ENCODE results near the gene BTG2.

The BTG2 gene

GRCh38 chr1:203324105-203325025 is 19.0 kb downstream of the BTG2 start:
- peaks cover 0 to under 1% of the 10 kb centered on the region in 2 donors for H3K36me3 Mint-ChIP-seq
- H3K27me3 Mint-ChIP-seq = no peaks in the 10 kb centered on the region
- H3K4me3 Mint-ChIP-seq = peak overlapping the region; percentile 78 to 87
- peak; percentile 8 to 12 for ATAC-seq (replicated peaks)
- no peaks in the 10 kb centered on the region for H3K9me3 Mint-ChIP-seq
- H3K4me1 Mint-ChIP-seq = peaks cover 81 to 91% of the 10 kb centered on the region in 2 donors
- peak; percentile 38 for DNase-seq
- peak overlapping the region; percentile 93 for H3K27ac Mint-ChIP-seq

GRCh38 chr1:203325026-203325417 is 19.7 kb downstream of the BTG2 start:
- peak overlapping the region; percentile 78 to 87 for H3K4me3 Mint-ChIP-seq
- no peaks in the 10 kb centered on the region for H3K36me3 Mint-ChIP-seq
- H3K4me1 Mint-ChIP-seq = peaks cover 76 to 85% of the 10 kb centered on the region in 2 donors
- H3K9me3 Mint-ChIP-seq = no peaks in the 10 kb centered on the region
- no peaks in the 10 kb centered on the region for H3K27me3 Mint-ChIP-seq
- ATAC-seq (replicated peaks) (peak; percentile 37 to 46), DNase-seq (peak; percentile 68)
- H3K27ac Mint-ChIP-seq = peak overlapping the region; percentile 93

- Mint-ChIP-seq H3K27ac (peak overlapping the region; percentile 93), H3K9me3 (no peaks in the 10 kb centered on the region), H3K4me1 (peaks cover 71 to 79% of the 10 kb centered on the region in 2 donors), H3K4me3 (peak overlapping the region; percentile 78 to 87), H3K36me3 (no peaks in the 10 kb centered on the region), H3K27me3 (no peaks in the 10 kb centered on the region)
- ATAC-seq (replicated peaks) = no peak
- DNase-seq = peak; percentile 47
Observed at GRCh38 chr1:203325418-203326091, 20.2 kb downstream of the BTG2 start.

DNA sequence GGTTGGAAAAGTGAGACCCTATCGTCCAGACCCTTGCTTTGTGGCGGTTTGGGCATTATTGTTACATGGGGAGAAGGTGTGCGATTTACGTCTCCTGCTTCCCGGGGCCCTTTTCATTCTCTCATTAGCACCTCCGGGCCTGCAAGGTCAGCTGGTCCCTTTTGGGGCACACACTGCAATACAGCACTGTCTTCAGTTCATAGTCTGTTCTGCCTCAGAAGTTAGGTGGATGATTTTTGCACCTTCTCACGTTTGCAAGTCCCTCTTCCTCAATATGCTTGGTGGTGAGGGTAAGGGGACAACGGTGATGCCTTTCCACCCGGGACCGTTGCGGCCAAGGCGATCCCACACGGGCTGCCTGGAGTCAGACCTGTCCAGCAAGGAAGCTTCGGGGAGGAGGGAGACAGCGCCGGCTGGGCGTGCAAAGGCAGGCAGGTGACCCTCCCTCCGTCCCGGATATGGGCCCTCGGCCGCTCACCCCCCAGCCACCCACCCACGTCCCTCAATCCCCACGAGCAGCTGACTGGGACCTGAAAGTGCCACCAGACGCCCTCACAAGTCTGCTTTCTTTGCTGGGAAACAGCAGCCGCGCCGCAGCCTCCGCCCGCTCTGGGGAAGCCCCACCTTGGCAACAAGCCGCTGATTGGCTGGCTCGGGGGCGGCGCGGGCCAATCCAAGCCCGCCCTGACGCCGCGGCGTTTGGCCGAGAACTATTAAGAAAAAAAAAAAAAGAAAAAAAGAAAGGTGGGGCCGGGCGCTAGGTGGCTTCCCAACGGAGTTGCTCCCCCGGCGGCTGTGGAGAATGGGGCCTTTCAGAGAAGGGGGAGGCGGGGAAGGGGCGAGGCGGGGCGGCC is 21.7 kb downstream of the BTG2 start:
- Mint-ChIP-seq H3K27ac (peak overlapping the region; percentile 93), H3K27me3 (no peaks in the 10 kb centered on the region), H3K4me3 (peak overlapping the region; percentile 83 to 87), H3K4me1 (peaks cover 62 to 75% of the 10 kb centered on the region in 2 donors), H3K36me3 (no peaks in the 10 kb centered on the region), H3K9me3 (no peaks in the 10 kb centered on the region)
- peak; percentile 80 to 83 for ATAC-seq (replicated peaks)
- peak; percentile 94 for DNase-seq

GRCh38 chr1:203327684-203328457 is 22.6 kb downstream of the BTG2 start:
- H3K36me3 Mint-ChIP-seq = no peaks in the 10 kb centered on the region
- peak overlapping the region; percentile 93 for H3K27ac Mint-ChIP-seq
- no peak for DNase-seq
- ATAC-seq (replicated peaks) = peak; percentile 48 to 51
- H3K9me3 Mint-ChIP-seq = no peaks in the 10 kb centered on the region
- no peaks in the 10 kb centered on the region for H3K27me3 Mint-ChIP-seq
- H3K4me1 Mint-ChIP-seq = peaks cover 54 to 66% of the 10 kb centered on the region in 2 donors
- peak overlapping the region; percentile 83 to 87 for H3K4me3 Mint-ChIP-seq

GRCh38 chr1:203328714-203329122 is 23.4 kb downstream of the BTG2 start:
- Mint-ChIP-seq H3K4me1 (peaks cover 46 to 58% of the 10 kb centered on the region in 2 donors), H3K27ac (peak overlapping the region; percentile 48)

GRCh38 chr1:203331224-203331623 is 25.9 kb downstream of the BTG2 start:
- Mint-ChIP-seq H3K4me3 (no peak overlapping the region), H3K27me3 (no peaks in the 10 kb centered on the region), H3K27ac (peak overlapping the region; percentile 14), H3K36me3 (no peaks in the 10 kb centered on the region), H3K9me3 (no peaks in the 10 kb centered on the region), H3K4me1 (peaks cover 30 to 42% of the 10 kb centered on the region in 2 donors)
- DNase-seq (no peak), ATAC-seq (replicated peaks) (no peak)

More at GRCh38 chr1:203328714-203329122, 23.4 kb downstream of the BTG2 start:
- H3K36me3 Mint-ChIP-seq = no peaks in the 10 kb centered on the region
- no peaks in the 10 kb centered on the region for H3K9me3 Mint-ChIP-seq
- H3K4me3 Mint-ChIP-seq = no peak overlapping the region
- DNase-seq = no peak
- no peaks in the 10 kb centered on the region for H3K27me3 Mint-ChIP-seq
- ATAC-seq (replicated peaks) = no peak

GRCh38 chr1:203335503-203335902 is 30.2 kb downstream of the BTG2 start:
- H3K4me3 Mint-ChIP-seq = no peak overlapping the region
- no peak overlapping the region for H3K27ac Mint-ChIP-seq
- no peaks in the 10 kb centered on the region for H3K27me3 Mint-ChIP-seq
- peaks cover 23 to 37% of the 10 kb centered on the region in 2 donors for H3K4me1 Mint-ChIP-seq
- no peaks in the 10 kb centered on the region for H3K36me3 Mint-ChIP-seq
- DNase-seq (no peak), ATAC-seq (replicated peaks) (no peak)
- no peaks in the 10 kb centered on the region for H3K9me3 Mint-ChIP-seq

GRCh38 chr1:203336097-203336496 is 30.8 kb downstream of the BTG2 start:
- no peak for ATAC-seq (replicated peaks)
- Mint-ChIP-seq H3K36me3 (no peaks in the 10 kb centered on the region), H3K4me1 (peaks cover 22 to 35% of the 10 kb centered on the region in 2 donors), H3K27ac (no peak overlapping the region), H3K4me3 (no peak overlapping the region), H3K9me3 (no peaks in the 10 kb centered on the region), H3K27me3 (no peaks in the 10 kb centered on the region)
- DNase-seq = no peak

- Mint-ChIP-seq H3K4me3 (no peak overlapping the region), H3K27ac (no peak overlapping the region), H3K9me3 (no peaks in the 10 kb centered on the region), H3K27me3 (peaks cover 0 to 17% of the 10 kb centered on the region in 2 donors), H3K4me1 (peaks cover 26 to 41% of the 10 kb centered on the region in 2 donors), H3K36me3 (no peaks in the 10 kb centered on the region)
- peak; percentile 68 to 78 for ATAC-seq (replicated peaks)
- peak; percentile 41 for DNase-seq
Observed at GRCh38 chr1:203338335-203339036, 33.2 kb downstream of the BTG2 start.

DNA sequence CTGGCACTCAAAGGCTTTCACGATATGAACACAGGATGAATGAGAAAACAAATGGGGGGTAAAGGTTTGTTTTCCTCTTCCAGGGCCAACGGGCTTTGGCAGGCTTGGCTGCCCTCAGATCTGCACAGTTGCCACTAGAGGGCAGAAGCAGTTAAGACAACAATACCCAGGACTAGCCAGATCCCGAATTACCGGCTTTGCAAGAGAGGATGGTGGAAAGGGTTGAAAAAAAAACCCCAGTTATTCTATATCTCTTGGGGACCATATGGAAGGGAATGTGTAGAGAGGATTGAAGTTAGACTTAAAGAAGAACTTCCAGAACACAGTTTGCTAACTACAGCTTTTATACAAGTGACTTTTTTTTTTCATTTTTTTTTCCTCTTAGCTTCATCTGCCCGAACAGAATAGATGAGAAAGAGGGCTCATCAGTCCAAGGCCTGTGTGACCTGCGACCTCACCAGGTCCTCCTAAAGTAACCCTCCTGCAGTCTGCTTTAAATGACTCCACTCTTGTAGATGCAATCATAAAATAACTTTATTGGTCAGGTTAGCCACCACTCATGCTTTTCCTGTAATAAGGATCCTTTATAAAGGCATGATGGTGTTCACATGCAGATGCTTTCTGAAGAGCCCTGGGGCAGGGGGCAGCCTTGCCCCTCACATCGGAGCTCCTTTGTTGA is 34.9 kb downstream of the BTG2 start:
- Mint-ChIP-seq H3K4me1 (peaks cover 26 to 41% of the 10 kb centered on the region in 2 donors), H3K27ac (no peak overlapping the region), H3K4me3 (no peak overlapping the region), H3K9me3 (no peaks in the 10 kb centered on the region), H3K27me3 (peaks cover 0 to 22% of the 10 kb centered on the region in 2 donors), H3K36me3 (no peaks in the 10 kb centered on the region)
- ATAC-seq (replicated peaks) = peak; percentile 80 to 82
- peak; percentile 42 for DNase-seq

DNA sequence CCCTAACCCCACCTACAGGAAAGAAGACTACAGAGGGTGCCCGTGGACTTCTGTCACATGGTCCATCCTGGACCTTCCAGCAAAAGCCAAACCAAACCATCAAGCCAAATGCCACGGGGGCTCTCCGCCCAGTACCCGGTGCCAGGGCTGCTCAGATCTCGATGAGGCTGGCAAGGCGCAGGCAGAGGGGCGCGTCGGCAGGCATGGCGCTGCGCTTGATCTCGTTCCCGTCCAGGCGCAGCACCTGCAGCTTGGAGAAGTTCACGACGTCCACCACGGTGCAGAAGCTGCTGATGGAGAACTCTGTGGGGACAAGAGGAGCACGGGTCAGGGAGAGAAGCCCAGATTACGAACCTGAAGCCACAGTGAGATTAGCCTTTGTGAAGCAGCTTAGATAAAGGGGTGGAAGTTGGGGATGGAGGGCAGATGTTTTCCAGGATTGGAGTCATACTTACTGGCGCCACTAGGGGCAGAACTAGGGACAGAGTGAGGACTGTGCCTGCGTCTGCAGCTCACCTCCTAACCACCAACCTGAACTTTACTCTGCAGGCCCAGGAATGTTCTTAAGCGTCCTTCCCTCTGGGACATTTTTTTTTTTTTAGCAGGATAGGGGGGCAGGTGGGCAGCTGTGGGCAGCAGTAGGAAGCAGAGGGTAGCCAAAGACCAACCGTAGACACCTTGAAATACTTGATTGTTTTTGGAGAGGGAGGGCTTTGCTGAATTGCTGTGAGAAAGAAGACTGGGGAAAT is 37.0 kb downstream of the BTG2 start:
- H3K27ac Mint-ChIP-seq = peak overlapping the region; percentile 33
- DNase-seq (peak; percentile 16), ATAC-seq (replicated peaks) (peak; percentile 56 to 63)
- no peaks in the 10 kb centered on the region for H3K9me3 Mint-ChIP-seq
- H3K27me3 Mint-ChIP-seq = peaks cover 0 to 22% of the 10 kb centered on the region in 2 donors
- H3K36me3 Mint-ChIP-seq = no peaks in the 10 kb centered on the region
- H3K4me3 Mint-ChIP-seq = no peak overlapping the region
- peaks cover 19 to 31% of the 10 kb centered on the region in 2 donors for H3K4me1 Mint-ChIP-seq

Data from stimulated activated naive B cell treated with anti-CD40 and anti-IgM and Interleukin-4, amounts not matched to agents 10 μg/mL and 1 μg/mL and 100 μg/mL, for 72 hours (primary cell).